Raji (cell line): ENCODE measurements around the gene NOC2L.

Experiments used
- POLR2A ChIP-seq: IDR thresholded peaks from 2 replicates; pipeline ENCODE4 v1.6.1; 2011; ENCODE audit warnings: low read depth, low read length, control low read depth; ENCODE audit not compliant: insufficient read depth

NOC2L gene

DNA sequence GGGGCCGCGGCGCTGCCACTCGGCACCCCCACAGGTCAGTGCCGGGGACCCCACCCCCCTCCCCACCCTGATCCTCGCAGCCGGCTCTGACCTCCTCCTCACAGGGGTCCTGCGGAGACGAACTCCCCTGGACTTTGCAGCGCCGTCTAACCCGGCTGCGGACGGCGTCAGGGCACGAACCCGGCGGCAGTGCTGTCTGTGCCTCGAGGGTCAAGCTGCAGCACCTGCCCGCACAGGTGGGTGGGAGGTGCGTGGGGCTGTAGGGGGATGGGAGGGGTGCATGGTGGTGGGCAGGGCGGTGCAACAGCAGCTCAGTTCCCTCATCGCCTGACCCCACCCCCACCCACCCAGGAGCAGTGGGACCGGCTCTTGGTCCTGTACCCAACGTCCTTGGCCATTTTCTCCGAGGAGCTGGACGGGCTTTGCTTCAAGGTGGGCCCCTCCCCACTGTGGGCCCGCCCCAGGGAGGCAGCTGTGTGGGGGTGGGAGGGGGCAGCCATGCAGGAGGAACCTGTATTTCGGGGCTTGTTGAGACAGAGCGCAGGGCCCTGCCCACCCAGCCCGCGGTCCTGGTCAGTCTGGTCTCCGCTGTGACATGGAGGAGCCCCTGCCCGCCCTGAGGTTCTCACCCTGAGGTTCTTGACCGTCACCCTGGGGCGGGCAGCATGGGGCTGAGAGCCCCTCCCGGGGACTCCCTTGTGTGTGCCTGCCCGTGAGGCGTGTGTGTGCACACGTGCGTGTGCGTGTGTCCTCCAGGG lies 12.1 kb upstream of the NOC2L start:
- TF ChIP-seq POLR2A, result no peak

DNA sequence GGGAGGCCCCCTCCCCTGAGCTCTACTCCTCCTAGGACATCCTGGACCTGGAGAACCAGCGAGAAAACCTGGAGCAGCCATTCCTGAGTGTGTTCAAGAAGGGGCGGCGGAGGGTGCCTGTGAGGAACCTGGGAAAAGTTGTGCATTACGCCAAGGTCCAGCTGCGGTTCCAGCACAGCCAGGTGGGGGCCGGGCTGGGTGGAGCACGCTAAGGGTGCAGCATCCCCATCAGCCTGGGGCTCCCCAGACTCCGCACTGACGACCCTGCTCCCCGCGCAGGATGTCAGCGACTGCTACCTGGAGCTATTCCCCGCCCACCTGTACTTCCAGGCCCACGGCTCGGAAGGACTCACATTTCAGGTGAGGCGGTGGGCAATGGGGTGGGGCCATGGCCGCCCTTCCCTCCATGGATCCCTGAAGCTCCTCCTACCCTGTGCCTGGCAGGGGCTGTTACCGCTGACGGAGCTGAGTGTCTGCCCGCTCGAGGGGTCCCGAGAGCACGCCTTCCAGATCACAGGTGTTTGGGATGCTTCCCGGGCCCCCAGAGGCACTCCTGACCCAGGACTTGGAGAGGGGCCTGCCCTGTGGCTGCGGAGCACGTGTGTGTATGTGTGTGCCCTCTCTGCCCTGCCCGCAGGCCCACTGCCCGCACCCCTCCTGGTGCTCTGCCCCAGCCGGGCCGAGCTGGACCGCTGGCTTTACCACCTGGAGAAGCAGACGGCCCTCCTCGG lies 11.4 kb upstream of the NOC2L start:
- TF ChIP-seq POLR2A, result no peak

GRCh38 chr1:969260-969855 lies 10.3 kb upstream of the NOC2L start:
- TF ChIP-seq POLR2A, result no peak

DNA sequence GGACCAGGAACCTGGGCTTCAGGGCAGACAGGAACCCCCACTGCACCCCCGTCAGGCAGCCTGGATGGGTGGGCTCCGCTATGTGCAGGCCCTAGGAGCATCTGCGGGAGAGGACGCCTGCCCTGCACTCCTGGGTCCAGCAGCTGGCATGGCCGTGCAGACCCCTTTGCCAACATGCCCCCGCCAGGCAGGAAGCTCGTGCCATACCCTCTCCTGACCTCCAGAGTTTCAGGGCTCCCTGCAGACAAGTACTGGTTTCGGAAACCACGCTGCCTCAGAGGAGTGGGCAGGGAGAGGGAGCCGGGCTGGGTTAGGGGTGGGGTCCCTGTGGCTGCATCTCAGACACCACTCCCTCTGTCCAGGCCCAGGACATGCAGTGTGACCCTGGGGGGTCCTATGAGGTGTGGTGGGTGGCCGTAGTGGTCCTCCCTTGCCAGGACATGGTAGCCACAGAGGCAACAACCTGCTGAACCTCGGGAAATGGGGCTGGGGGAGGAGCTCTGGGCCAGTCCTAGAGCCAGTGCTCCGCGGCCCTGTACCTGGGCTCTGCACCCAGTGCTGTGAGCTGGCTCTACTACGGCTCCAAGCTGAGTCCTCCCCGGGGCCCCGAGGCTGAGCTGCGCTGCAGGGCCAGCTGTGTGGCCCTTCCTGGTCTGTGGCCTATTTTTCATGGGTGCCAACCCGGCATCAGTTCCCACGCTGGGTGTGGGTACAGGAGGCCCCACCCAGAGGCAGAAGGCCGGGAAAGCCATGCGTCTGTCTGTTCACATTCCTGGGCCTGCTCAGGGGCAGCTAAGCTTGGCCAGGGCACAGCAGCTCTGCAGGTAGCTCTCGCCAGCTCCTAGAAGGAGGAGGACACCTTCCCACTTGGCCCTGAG lies 8.6 kb upstream of the NOC2L start:
- no peak for TF ChIP-seq POLR2A

GRCh38 chr1:966704-967300 lies 7.7 kb upstream of the NOC2L start:
- TF ChIP-seq POLR2A, result no peak

DNA sequence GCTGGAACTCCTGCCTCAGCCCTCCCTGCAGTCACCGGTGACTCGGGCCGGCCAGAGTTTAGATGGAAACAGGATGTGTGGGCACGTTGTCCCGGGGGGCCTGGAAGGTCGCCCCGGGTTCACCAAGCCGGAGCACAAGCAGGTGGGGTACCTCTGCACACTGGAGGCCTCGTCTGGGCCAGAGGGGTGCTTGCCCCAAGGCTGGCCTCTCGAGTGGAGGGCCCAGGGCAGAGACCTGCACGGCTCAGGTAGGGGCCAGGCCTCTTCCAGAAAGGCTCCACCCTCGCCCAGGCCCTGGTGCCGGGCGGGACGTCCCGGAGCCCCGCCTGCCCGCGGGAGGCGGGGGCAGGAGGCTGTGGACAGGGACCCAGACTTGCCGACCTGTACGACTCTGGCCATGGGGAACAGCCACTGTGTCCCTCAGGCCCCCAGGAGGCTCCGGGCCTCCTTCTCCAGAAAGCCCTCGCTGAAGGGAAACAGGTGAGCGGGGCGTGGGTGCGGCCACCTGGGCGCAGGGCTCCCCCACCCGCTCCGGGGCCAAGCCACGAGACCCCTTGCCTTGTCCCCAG lies 7.2 kb upstream of the NOC2L start, which contains the start of gene PLEKHN1:
TSS of gene PLEKHN1 (plus strand) at position 348 of the 569 bp plus-strand sequence. CDS start at position 398, 50 bp downstream.
- 0 out of 2 replicates have a peak, but pooled peaks have one; percentile 17 for TF ChIP-seq POLR2A

- TF ChIP-seq POLR2A, result no peak
Measured at GRCh38 chr1:965526-966134, 6.6 kb upstream of the NOC2L start.

DNA sequence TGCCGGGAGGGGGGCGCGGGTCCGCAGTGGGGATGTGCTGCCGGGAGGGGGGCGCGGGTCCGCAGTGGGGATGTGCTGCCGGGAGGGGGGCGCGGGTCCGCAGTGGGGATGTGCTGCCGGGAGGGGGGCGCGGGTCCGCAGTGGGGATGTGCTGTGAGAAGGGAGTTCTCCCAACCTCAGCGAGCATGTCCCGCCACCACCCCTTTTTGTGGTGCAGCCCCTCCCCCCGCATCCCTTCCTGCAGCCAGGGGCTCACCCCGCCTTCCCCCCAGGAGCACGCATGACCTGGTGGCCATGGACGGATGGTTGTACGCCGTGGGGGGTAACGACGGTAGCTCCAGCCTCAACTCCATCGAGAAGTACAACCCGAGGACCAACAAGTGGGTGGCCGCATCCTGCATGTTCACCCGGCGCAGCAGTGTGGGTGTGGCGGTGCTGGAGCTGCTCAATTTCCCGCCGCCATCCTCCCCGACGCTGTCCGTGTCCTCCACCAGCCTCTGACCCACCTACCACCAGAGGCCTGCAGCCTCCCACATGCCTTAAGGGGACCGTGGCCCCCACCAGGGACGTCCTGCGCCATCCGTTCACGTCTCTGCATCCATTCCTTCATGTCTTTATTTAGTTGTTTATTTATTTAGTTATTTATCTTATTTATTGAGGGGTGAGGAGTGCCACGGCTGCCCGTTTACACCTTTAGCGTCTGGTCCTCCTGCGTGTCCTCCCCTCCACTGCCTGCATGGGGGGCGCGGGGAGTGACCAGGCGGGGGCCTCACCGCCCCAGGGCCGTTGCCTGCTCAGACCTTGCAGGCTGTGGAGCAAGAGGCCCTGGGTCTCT lies 5.9 kb upstream of the NOC2L start:
- TF ChIP-seq POLR2A, result no peak

GRCh38 chr1:963746-964525 lies 4.9 kb upstream of the NOC2L start:
- no peak for TF ChIP-seq POLR2A

DNA sequence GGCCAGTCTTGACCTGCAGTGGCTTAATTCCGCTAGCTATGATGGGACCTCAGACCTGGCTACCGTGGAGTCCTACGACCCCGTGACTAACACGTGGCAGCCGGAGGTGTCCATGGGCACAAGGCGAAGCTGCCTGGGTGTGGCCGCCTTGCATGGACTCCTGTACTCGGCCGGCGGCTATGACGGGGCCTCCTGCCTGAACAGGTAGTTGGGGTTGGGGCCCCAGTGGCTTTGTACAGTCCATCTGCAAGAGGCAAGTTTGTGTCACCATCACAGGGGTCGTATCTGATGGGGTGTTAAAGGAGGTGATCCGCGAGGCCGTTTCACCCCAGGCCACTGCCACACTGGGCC lies 4.2 kb upstream of the NOC2L start:
- no peak for TF ChIP-seq POLR2A

GRCh38 chr1:962381-963300 lies 3.6 kb upstream of the NOC2L start:
- TF ChIP-seq POLR2A, result no peak
